Subcutaneous abdominal adipose tissue (tissue), 5 donors: ENCODE results near the gene MYO7B.

Experiments used
- H3K27ac ChIP-seq: one replicate; pipeline ENCODE4 v1.7.0; 2013; ENCODE audit warnings: low read depth, mild to moderate bottlenecking, inconsistent platforms, low read length, moderate library complexity
- H3K27me3 ChIP-seq, 5 donors: one replicate each; pipeline ENCODE4 v1.7.0; 2013; ENCODE audit warnings: low read length in 5 of 5, inconsistent platforms in 1 of 5; ENCODE audit not compliant: control insufficient read depth in 5 of 5, insufficient read depth in 4 of 5
- H3K36me3 ChIP-seq, 5 donors: one replicate each; pipeline ENCODE4 v1.7.0; 2013; ENCODE audit warnings: low read length in 5 of 5; ENCODE audit not compliant: control insufficient read depth in 5 of 5, insufficient read depth in 5 of 5
- H3K4me1 ChIP-seq, 5 donors: one replicate each; pipeline ENCODE4 v1.7.0; 2013; ENCODE audit warnings: low read length in 5 of 5, mild to moderate bottlenecking in 3 of 5, moderate library complexity in 1 of 5; ENCODE audit not compliant: control insufficient read depth in 5 of 5, insufficient read depth in 5 of 5
- H3K4me3 ChIP-seq, 5 donors: one replicate each; pipeline ENCODE4 v1.7.0; 2013; ENCODE audit warnings: low read length in 5 of 5, low read depth in 1 of 5
- H3K9ac ChIP-seq, 5 donors: one replicate each; pipeline ENCODE4 v1.7.0; 2013; ENCODE audit warnings: low read length in 5 of 5, mild to moderate bottlenecking in 4 of 5, moderate library complexity in 3 of 5
- H3K9me3 ChIP-seq, 5 donors: one replicate each; pipeline ENCODE4 v1.7.0; 2013; ENCODE audit warnings: low read length in 5 of 5; ENCODE audit not compliant: control insufficient read depth in 5 of 5
- donor health status: healthy.
- donor health status: healthy.
- donor health status: healthy.
- donor health status: healthy.
- donor health status: healthy.

Gene MYO7B

DNA sequence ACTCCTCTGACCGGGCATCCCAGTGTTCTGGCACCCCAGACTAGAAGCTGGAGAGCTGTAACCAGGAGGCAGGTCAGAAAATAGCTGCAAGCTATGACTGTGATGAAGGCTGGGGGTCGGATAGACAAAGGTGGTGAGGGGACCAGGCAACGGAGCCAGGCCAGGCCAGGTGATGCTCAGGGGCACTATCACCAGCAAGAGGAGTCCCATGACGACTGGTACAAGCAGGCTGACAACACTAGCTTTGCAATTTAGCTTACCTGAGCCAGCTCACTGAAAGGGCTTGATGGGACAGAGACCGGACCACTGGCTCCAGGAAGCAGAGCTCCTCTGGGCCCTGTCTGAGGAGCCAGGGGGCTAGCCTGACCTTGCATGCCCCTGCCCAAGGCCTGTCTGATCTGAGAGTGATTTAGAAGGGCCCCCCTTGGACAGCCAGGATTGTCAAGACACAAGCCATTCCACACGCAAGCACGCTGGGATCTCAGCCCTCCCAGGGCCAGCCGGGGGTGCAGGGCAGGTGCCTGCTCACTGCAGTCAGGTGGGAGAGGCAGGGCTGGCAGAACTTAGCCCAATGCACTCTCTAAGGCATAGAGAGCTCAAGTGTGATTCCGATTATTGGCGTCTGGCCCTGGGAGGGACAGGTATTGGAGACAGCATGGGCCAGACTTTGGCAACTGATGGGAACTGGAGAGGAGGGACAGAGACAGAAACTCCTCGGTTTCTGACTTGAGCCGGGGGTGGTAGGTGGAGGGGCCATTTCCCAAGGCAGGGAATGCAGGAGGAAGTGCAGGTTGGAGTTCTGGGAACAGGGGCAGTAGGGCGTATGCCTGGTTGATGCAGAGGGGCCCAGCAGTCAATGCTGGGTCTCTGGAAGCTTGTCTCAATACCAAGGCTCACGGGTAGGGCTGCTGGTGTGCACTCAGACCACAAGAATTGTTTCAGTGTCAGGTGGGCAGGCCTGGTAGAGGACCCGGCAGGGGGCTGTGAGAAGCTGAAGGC lies 47.7 kb downstream of the MYO7B start:
- H3K4me3 ChIP-seq = no peak overlapping the region
- H3K9me3 ChIP-seq = no peaks in the 10 kb centered on the region
- H3K36me3 ChIP-seq = no peaks in the 10 kb centered on the region
- no peaks in the 10 kb centered on the region for H3K27me3 ChIP-seq
- H3K9ac ChIP-seq = no peak overlapping the region
- H3K27ac ChIP-seq = no peak overlapping the region
- no peaks in the 10 kb centered on the region for H3K4me1 ChIP-seq

DNA sequence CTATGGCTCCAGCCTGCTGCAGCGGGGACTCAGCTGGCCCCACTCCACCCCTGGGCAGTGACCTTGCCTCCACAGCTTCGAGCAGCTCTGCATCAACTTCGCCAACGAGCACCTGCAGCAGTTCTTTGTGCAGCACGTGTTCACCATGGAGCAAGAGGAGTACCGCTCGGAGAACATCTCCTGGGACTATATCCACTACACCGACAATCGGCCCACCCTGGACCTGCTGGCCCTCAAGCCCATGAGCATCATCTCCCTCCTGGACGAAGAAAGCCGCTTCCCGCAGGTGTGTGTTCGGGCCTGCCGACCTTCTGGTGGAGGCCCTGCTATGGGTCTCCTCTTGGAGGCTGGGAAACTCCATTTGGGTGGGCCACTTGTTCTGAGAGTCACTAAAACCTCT lies 48.6 kb downstream of the MYO7B start:
- Histone ChIP-seq H3K4me3 (no peak overlapping the region), H3K4me1 (no peaks in the 10 kb centered on the region), H3K9ac (no peak overlapping the region), H3K36me3 (no peaks in the 10 kb centered on the region), H3K27ac (no peak overlapping the region), H3K27me3 (no peaks in the 10 kb centered on the region), H3K9me3 (no peaks in the 10 kb centered on the region)

DNA sequence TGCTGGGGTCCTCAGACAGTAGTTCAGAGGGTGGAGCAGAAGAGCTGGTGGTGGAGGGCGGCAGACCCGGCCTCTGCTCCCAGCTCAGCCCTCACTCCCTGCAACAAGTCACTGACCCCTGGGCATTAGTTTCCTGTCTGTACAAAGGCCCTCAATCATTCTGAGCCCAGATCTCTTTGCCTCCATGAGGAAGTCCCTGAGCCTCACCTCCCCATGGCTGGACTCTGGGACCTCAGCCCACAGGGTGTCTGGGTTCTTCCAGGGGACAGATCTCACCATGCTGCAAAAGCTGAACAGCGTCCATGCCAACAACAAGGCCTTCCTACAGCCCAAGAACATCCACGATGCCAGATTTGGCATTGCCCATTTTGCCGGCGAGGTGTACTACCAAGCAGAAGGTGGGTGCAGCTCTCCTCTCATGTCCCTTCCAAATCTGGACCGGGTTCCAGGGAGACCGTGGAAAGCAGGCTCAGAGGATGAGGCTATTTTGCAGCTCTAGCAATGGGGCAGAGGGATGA lies 49.1 kb downstream of the MYO7B start:
- H3K4me1 ChIP-seq = no peaks in the 10 kb centered on the region
- no peaks in the 10 kb centered on the region for H3K36me3 ChIP-seq
- no peaks in the 10 kb centered on the region for H3K27me3 ChIP-seq
- no peak overlapping the region for H3K27ac ChIP-seq
- H3K9me3 ChIP-seq = no peaks in the 10 kb centered on the region
- no peak overlapping the region for H3K9ac ChIP-seq
- H3K4me3 ChIP-seq = no peak overlapping the region

DNA sequence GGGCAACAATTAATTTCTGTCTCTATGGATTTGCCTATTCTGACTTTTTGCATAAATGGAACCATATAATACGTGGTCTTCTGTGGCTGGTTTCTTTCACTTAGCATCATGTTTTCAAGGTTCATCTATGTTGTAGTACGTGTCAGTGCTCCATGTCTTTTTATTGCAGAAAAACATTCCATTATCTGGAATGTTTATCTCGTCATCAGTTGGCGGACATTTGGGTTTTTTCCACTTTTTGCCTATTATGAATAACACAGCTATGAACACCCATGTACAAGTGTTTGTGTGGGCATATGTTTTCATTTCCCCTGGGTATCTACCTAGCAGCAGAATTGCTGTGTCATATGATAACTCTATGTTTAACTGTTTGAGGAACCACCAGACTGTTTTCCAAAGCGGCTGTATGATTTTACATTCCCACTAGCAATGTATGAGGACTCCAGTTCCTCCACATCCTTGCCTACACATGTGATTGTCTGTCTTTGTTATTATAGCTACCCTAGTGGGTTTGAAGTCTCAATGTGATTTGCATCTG lies 49.9 kb downstream of the MYO7B start:
- Histone ChIP-seq H3K27ac (no peak overlapping the region), H3K9me3 (no peaks in the 10 kb centered on the region), H3K9ac (no peak overlapping the region), H3K4me1 (no peaks in the 10 kb centered on the region), H3K4me3 (no peak overlapping the region), H3K27me3 (no peaks in the 10 kb centered on the region), H3K36me3 (no peaks in the 10 kb centered on the region)

DNA sequence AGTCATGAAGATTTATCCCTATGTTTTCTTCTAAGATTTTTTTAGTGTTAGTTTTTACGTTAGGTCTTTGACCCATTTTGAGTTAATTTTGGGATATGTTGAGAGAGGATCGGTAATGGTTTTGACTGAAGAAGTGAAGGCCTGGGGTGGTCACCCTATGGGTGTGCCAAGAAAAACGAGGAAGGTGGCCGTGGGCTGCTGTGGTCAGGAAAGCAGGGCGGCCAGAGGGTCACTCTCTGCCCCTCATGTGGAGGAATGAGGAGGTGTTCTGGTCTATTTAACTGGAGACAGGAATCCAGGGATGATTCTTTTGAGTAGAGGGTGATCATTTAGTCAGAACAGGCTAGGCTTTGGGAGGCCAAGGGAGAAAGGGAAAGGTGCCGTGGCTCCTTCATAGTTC lies 50.7 kb downstream of the MYO7B start:
- Histone ChIP-seq H3K4me1 (no peaks in the 10 kb centered on the region), H3K36me3 (no peaks in the 10 kb centered on the region), H3K27ac (no peak overlapping the region), H3K27me3 (no peaks in the 10 kb centered on the region), H3K9me3 (no peaks in the 10 kb centered on the region), H3K9ac (no peak overlapping the region), H3K4me3 (no peak overlapping the region)

DNA sequence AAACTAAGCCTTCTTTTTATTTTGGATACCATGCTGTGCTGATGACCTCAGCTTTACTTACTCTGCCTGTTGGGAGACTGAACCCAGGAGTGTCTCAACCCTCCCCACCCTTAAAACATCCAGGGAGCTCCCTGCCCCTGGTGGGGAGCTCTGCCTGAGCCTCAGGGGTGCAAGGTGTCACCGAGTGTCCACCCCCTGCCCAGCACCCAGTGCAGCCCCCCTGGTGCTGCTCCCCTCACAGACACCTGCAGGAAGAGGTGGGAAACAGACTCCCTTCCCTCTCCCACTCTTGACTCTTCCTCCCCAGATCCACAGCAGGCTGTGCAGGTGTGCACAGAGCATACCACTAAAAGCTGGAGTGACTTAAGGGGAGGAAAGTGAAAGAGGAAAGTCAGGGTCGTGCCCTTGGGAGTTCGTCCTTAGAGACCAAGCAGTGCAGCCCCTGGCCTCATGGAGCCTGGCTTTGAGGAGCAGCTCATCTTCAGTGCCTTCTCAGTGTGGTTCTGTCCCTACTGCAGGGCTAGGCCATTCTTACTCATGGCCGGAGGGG lies 51.3 kb downstream of the MYO7B start:
- no peaks in the 10 kb centered on the region for H3K36me3 ChIP-seq
- no peak overlapping the region for H3K4me3 ChIP-seq
- no peak overlapping the region for H3K9ac ChIP-seq
- no peaks in the 10 kb centered on the region for H3K27me3 ChIP-seq
- peaks cover 0 to 2% (median 0%) of the 10 kb centered on the region in 5 donors for H3K4me1 ChIP-seq
- H3K27ac ChIP-seq = no peak overlapping the region
- no peaks in the 10 kb centered on the region for H3K9me3 ChIP-seq

DNA sequence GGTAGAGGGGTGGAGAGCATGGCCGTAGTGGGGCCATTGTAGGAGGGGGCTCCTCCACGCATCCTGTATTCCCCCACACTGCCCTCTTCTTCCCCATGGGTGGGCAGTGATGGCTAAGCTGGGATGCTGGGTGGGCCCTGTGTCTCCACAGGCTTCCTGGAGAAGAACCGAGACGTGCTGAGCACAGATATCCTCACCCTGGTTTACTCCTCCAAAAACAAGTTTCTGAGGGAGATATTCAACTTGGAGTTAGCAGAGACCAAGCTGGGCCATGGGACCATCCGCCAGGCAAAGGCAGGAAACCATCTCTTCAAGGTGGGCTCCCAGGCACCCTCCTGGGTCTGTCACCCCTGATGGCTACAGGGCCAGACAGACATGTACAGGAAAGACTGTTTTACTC lies 52.8 kb downstream of the MYO7B start:
- Histone ChIP-seq H3K27ac (no peak overlapping the region), H3K27me3 (no peaks in the 10 kb centered on the region), H3K4me1 (peaks cover 0 to 2% (median 0%) of the 10 kb centered on the region in 5 donors), H3K9me3 (no peaks in the 10 kb centered on the region), H3K4me3 (no peak overlapping the region), H3K9ac (no peak overlapping the region), H3K36me3 (no peaks in the 10 kb centered on the region)

DNA sequence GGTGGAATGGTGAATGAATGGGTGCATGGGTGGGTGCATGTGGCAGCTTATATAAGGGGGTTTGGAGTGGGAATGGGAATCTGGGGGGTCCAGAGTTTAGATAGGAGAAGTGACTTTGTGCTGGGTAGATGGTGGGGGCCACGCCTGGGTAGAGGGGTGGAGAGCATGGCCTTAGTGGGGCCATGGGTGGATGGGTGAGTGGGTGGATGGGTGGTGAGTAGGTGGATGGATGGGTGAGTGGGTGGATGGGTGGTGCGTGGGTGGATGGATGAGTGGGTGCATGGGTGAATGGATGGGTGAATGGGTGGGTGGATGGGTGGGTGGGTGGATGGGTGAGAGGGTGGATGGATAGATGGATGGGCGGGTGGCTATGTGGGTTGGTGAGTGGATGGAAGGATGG lies 53.9 kb downstream of the MYO7B start:
- Histone ChIP-seq H3K27ac (no peak overlapping the region), H3K9ac (no peak overlapping the region), H3K4me3 (no peak overlapping the region), H3K36me3 (no peaks in the 10 kb centered on the region), H3K9me3 (no peaks in the 10 kb centered on the region), H3K4me1 (peaks cover 0 to 2% (median 0%) of the 10 kb centered on the region in 5 donors), H3K27me3 (no peaks in the 10 kb centered on the region)

DNA sequence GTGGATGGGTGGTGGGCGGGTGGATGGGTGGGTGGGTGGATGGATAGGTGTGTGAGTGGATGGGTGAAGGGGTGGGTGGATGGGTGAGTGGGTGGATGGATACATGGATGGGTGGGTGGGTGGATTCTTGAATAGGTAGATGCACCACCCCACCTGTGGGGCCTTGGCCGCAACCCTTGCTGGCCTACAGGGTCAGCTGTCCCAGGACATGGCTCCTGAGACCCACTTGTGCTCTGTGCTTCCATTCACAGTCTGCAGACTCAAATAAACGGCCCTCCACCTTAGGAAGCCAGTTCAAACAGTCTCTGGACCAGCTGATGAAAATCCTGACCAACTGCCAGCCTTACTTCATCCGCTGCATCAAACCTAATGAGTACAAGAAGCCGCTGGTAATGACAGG lies 54.4 kb downstream of the MYO7B start:
- H3K27ac ChIP-seq = no peak overlapping the region
- no peak overlapping the region for H3K9ac ChIP-seq
- H3K9me3 ChIP-seq = no peaks in the 10 kb centered on the region
- H3K36me3 ChIP-seq = no peaks in the 10 kb centered on the region
- no peaks in the 10 kb centered on the region for H3K27me3 ChIP-seq
- H3K4me1 ChIP-seq = peaks cover 0 to 2% (median 0%) of the 10 kb centered on the region in 5 donors
- H3K4me3 ChIP-seq = no peak overlapping the region
